GM12865 (cell line): ENCODE data around the gene C9orf152.
"Not testable (repeated sequence)": the region's sequence is repeated elsewhere in the genome, so short reads cannot be mapped to it uniquely, and the experiment has no call there.

Experiments used
- DNase-seq: peaks from one replicate; pipeline ENCODE4 v3.0.0; 2010; ENCODE audit warnings: low read depth
- H3K4me3 ChIP-seq: 2 replicates; pipeline ENCODE4 v1.5.1; 2011; ENCODE audit warnings: mild to moderate bottlenecking, low read depth, low read length, control low read depth
- CTCF ChIP-seq: IDR thresholded peaks from 2 replicates; pipeline ENCODE4 v1.5.1; 2011; ENCODE audit warnings: low read length, control low read depth, low read depth, inconsistent platforms; ENCODE audit not compliant: insufficient read depth; ENCODE audit errors: missing control alignments

The C9orf152 gene

GRCh38 chr9:110252509-110253139 lies 44.7 kb upstream of the C9orf152 start:
- no peak for TF ChIP-seq CTCF
- DNase-seq, result no peak
- no peak overlapping the region for H3K4me3 ChIP-seq

DNA sequence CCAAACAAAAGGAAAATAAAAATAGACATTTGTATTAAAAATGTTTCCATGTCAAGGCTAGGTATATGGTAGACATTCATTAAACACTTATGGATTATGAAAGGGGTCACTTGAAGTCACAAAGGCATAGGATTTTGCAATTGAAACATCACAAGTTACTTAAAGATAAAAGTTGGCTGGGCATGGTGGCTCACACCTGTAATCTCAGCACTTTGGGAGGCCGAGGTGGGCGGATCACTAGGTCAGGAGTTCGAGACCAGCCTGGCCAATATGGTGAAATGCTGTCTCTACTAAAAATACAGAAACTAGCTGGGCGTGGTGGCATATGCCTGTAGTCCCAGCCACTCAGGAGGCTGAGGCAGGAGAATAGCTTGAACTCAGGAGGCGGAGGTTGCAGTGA lies 43.8 kb upstream of the C9orf152 start:
- H3K4me3 ChIP-seq, DNase-seq: not testable (repeated sequence)

GRCh38 chr9:110251212-110251611 lies 43.3 kb upstream of the C9orf152 start:
- no peak overlapping the region for H3K4me3 ChIP-seq
- no peak for TF ChIP-seq CTCF
- DNase-seq, result no peak

DNA sequence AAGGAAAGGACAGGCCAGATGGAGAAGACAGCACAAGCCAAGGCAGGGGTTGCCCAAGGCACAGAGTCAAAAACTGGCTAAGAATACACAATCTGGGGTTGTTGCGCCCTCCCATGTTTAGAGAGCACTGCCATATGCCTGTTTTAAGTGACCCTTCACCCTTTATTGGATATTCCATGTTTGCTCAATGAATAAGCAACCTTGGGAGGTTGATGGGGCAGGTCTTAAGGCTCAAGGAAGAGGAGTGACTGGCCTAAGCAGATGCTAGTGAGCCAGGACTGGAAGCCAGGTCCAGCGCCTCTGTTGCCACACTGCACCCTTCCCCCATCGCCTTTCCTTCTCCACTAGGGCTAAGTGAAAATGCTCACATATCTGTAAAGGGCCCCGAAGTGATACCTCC lies 41.6 kb upstream of the C9orf152 start:
- DNase-seq, result no peak
- H3K4me3 ChIP-seq, result no peak overlapping the region
- TF ChIP-seq CTCF, result no peak

GRCh38 chr9:110248361-110248760 lies 40.4 kb upstream of the C9orf152 start:
- no peak overlapping the region for H3K4me3 ChIP-seq
- no peak for DNase-seq
- TF ChIP-seq CTCF, result no peak

DNA sequence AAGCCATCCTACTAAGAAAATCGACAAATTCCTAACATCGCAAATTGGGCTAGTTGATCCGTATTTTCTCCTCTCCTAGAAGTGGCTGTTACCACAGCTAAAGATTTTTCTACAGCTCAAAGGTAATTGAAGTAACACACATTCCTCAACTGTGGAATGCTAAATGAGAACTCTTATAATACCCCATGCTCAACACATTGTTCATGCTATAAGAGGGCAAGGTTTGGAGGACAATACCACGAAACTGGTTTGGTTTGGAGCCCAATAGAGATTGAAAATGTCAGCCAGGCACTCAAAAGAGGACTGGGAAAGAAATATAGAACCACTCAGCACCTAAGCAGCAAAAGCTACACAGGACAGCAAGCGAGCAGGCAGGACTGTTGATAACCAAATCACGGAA lies 38.3 kb upstream of the C9orf152 start:
- TF ChIP-seq CTCF, result no peak
- no peak overlapping the region for H3K4me3 ChIP-seq
- DNase-seq, result no peak

DNA sequence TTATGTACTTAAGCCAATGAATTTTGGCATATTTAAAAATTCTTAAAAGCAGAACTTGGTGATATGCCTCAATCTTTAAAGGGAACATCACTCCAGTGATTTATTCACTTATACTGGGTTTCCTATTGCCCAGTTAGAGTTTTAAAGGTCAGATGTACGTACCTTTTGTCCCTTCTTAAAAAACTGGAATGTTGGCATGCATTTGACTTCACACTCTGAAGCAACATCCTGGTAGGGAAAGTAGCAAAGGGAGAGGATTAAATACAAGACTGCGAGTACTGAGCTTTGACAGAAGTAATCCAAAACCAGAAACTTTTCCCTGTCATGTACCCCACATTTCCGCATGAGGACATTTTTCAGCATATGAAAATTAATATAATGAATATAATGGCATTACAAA lies 36.7 kb upstream of the C9orf152 start:
- no peak for TF ChIP-seq CTCF
- no peak for DNase-seq
- no peak overlapping the region for H3K4me3 ChIP-seq
